ENCODE results near the gene COL13A1.

COL13A1 gene

GRCh38 chr10:69836731-69837030 is 35.0 kb downstream of the COL13A1 start:
- H3K4me3 ChIP-seq (ENCODE audit: low read depth, low read length), result no peak overlapping the region
- TF ChIP-seq CTCF (IDR thresholded peaks at IDR 0.05; ENCODE audit: low read depth, low read length, missing control alignments), result no peak
- no peak for DNase-seq (ENCODE audit: low read depth)

GRCh38 chr10:69837261-69837660 is 35.6 kb downstream of the COL13A1 start:
- DNase-seq (ENCODE audit: low read depth), result no peak
- no peak for TF ChIP-seq CTCF (IDR thresholded peaks at IDR 0.05; ENCODE audit: low read depth, low read length, missing control alignments)
- H3K4me3 ChIP-seq (ENCODE audit: low read depth, low read length), result no peak overlapping the region

- DNase-seq (ENCODE audit: low read depth), result no peak
- TF ChIP-seq CTCF (IDR thresholded peaks at IDR 0.05; ENCODE audit: low read depth, low read length, missing control alignments), result no peak
Observed at GRCh38 chr10:69838418-69838817, 36.7 kb downstream of the COL13A1 start.

GRCh38 chr10:69838853-69839252 is 37.1 kb downstream of the COL13A1 start:
- no peak overlapping the region for H3K4me3 ChIP-seq (ENCODE audit: low read depth, low read length)
- TF ChIP-seq CTCF (IDR thresholded peaks at IDR 0.05; ENCODE audit: low read depth, low read length, missing control alignments), result no peak

More at GRCh38 chr10:69838418-69838817, 36.7 kb downstream of the COL13A1 start:
- no peak overlapping the region for H3K4me3 ChIP-seq (ENCODE audit: low read depth, low read length)

GRCh38 chr10:69839696-69840345 is 38.1 kb downstream of the COL13A1 start:
- no peak for TF ChIP-seq CTCF (IDR thresholded peaks at IDR 0.05; ENCODE audit: low read depth, low read length, missing control alignments)
- no peak overlapping the region for H3K4me3 ChIP-seq (ENCODE audit: low read depth, low read length)
- no peak for DNase-seq (ENCODE audit: low read depth)

More at GRCh38 chr10:69838853-69839252, 37.1 kb downstream of the COL13A1 start:
- no peak for DNase-seq (ENCODE audit: low read depth)

GRCh38 chr10:69840773-69841172 is 39.1 kb downstream of the COL13A1 start:
- no peak for DNase-seq (ENCODE audit: low read depth)
- TF ChIP-seq CTCF (IDR thresholded peaks at IDR 0.05; ENCODE audit: low read depth, low read length, missing control alignments), result no peak
- H3K4me3 ChIP-seq (ENCODE audit: low read depth, low read length), result no peak overlapping the region

GRCh38 chr10:69842020-69842419 is 40.3 kb downstream of the COL13A1 start:
- DNase-seq (ENCODE audit: low read depth), result no peak
- TF ChIP-seq CTCF (IDR thresholded peaks at IDR 0.05; ENCODE audit: low read depth, low read length, missing control alignments), result no peak

More at GRCh38 chr10:69842020-69842419, 40.3 kb downstream of the COL13A1 start:
- H3K4me3 ChIP-seq (ENCODE audit: low read depth, low read length), result no peak overlapping the region

Measured in GM12864 (cell line).